PFSK-1 (cell line): Measurements from ENCODE around the gene ZBTB16.

Source experiments
- FOXP2 ChIP-seq: optimal IDR thresholded peaks from 2 replicates; pipeline ENCODE3; 2011; ENCODE audit warnings: borderline replicate concordance, control low read depth, inconsistent platforms; ENCODE audit not compliant: insufficient read depth; ENCODE audit errors: extremely low read length, extremely low read depth
- POLR2AphosphoS5 ChIP-seq: IDR thresholded peaks from 2 replicates; pipeline ENCODE4 v1.6.1; 2012; ENCODE audit warnings: low read depth, mild to moderate bottlenecking, control low read depth, low read length, moderate library complexity
- SIN3A ChIP-seq: IDR thresholded peaks from 2 replicates; pipeline ENCODE4 v1.6.1; 2012; ENCODE audit warnings: mild to moderate bottlenecking, low read length, moderate library complexity, borderline replicate concordance; ENCODE audit not compliant: insufficient read depth
- TAF1 ChIP-seq: IDR thresholded peaks from 2 replicates; pipeline ENCODE4 v1.6.1; 2012; ENCODE audit warnings: low read length, control low read depth, borderline replicate concordance; ENCODE audit not compliant: insufficient read depth
- TF ChIP-seq, protein P1 (sequence below), 2 experiments: IDR thresholded peaks; 2 replicates each; pipeline versions ENCODE4 v1.6.1 to v1.8.0; 2011 to 2012; ENCODE audit warnings: low read depth in 2 of 2, low read length in 2 of 2, control low read depth in 1 of 2, inconsistent platforms in 1 of 2, mild to moderate bottlenecking in 1 of 2, moderate library complexity in 1 of 2; ENCODE audit not compliant: insufficient read depth in 1 of 2

ZBTB16 gene

DNA sequence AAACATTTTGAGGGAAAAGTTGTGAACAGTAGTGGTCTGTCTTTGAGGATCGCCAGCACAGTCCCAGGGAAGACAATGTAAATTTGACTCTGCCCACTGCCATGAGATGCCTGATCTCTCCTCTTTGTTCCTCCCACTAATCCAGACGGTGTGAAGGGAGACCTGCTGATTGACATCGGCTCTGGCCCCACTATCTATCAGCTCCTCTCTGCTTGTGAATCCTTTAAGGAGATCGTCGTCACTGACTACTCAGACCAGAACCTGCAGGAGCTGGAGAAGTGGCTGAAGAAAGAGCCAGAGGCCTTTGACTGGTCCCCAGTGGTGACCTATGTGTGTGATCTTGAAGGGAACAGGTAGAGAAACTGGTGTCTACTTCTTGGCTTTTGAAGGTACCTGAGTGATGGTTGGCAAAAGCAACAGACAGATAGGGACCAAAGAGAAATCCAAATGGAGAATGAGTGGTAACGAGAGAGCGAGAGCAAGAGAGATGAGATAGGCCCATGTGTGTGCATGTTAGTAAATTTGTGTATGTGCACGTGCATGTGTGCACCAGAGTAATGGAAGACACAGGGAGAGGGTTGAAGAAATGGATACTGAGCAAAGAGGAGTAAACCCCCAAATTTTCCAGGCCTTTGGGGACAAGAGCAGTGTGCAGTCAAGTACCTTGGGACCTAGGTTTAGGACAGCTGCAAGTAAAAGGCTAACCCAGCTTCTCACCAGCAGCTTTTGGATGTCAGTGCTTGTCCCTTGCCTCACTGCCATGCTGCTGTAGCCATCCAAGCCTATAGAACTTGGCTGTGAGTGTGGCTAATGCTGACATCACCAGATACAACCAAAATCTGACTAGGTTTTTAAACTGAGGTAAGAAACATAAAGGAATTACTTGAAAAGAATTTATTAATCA is 238.5 kb downstream of the ZBTB16 start:
- TF ChIP-seq, protein P1, sequence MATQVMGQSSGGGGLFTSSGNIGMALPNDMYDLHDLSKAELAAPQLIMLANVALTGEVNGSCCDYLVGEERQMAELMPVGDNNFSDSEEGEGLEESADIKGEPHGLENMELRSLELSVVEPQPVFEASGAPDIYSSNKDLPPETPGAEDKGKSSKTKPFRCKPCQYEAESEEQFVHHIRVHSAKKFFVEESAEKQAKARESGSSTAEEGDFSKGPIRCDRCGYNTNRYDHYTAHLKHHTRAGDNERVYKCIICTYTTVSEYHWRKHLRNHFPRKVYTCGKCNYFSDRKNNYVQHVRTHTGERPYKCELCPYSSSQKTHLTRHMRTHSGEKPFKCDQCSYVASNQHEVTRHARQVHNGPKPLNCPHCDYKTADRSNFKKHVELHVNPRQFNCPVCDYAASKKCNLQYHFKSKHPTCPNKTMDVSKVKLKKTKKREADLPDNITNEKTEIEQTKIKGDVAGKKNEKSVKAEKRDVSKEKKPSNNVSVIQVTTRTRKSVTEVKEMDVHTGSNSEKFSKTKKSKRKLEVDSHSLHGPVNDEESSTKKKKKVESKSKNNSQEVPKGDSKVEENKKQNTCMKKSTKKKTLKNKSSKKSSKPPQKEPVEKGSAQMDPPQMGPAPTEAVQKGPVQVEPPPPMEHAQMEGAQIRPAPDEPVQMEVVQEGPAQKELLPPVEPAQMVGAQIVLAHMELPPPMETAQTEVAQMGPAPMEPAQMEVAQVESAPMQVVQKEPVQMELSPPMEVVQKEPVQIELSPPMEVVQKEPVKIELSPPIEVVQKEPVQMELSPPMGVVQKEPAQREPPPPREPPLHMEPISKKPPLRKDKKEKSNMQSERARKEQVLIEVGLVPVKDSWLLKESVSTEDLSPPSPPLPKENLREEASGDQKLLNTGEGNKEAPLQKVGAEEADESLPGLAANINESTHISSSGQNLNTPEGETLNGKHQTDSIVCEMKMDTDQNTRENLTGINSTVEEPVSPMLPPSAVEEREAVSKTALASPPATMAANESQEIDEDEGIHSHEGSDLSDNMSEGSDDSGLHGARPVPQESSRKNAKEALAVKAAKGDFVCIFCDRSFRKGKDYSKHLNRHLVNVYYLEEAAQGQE (IDR thresholded peaks at IDR 0.05; ENCODE audit: insufficient read depth in 1 of 2, low read depth in 2 of 2, low read length in 2 of 2) = no peak
- TF ChIP-seq POLR2AphosphoS5 (no peak), SIN3A (no peak), FOXP2 (no peak), TAF1 (no peak)

DNA sequence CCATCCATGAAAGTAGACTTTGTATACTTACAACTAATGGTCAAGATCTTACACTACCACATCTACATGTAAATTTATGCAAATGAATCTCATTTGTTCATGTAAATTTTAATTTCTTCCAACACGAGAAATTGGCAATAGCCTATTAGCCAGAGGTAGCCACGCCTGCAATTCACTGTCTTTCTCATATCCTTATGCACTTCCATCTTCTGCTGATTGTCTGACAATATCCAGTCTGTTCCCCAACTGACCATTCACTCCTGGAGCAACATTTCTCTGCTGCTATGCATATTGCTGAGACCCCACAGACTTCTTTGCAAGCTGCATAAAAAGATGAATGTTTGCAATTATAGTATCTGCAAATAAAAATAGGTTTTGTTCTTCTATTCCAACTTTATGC is 239.2 kb downstream of the ZBTB16 start:
- TF ChIP-seq FOXP2 (no peak), POLR2AphosphoS5 (no peak), TAF1 (no peak), SIN3A (no peak)
- TF ChIP-seq, protein P1 (IDR thresholded peaks at IDR 0.05; ENCODE audit: insufficient read depth in 1 of 2, low read depth in 2 of 2, low read length in 2 of 2) = no peak
